GM23338 (cell line): ENCODE measurements around the gene RAD51B. TPM values are rescaled to one million over a fixed set of nuclear protein-coding genes. Genes with fewer than 3 reads are reported as not detected.

ENCODE experiments used
- CTCF ChIP-seq, 2 experiments: fragments of 200-600 bp in 1 of 2; sonication (generic) in 1 of 2; conservative IDR thresholded peaks; 2 replicates each; pipeline versions ENCODE4 v1.5.1 to v1.6.1; 2016 to 2017; ENCODE audit warnings: antibody characterized with exemption in 2 of 2, low read depth in 2 of 2, mild to moderate bottlenecking in 2 of 2, moderate library complexity in 1 of 2
- EZH2 ChIP-seq: fragments of 200-600 bp; sonication (generic); IDR thresholded peaks from one replicate; pipeline ENCODE4 v1.8.0; 2017; ENCODE audit warnings: antibody characterized with exemption, mild to moderate bottlenecking, low read depth; ENCODE audit not compliant: unreplicated experiment
- EZH2phosphoT487 ChIP-seq: fragments of 200-600 bp; sonication (generic); IDR thresholded peaks from one replicate; pipeline ENCODE4 v1.8.1; 2018; ENCODE audit warnings: antibody characterized with exemption; ENCODE audit not compliant: unreplicated experiment
- NANOG ChIP-seq: IDR thresholded peaks from 2 replicates; pipeline ENCODE4 v1.6.1; 2016; ENCODE audit warnings: antibody characterized with exemption, borderline replicate concordance
- POLR2AphosphoS5 ChIP-seq: IDR thresholded peaks from 2 replicates; pipeline ENCODE4 v1.6.1; 2016; ENCODE audit warnings: antibody characterized with exemption, low read depth
- REST ChIP-seq: IDR thresholded peaks from one replicate; pipeline ENCODE4 v1.6.1; 2018; ENCODE audit warnings: antibody characterized with exemption; ENCODE audit not compliant: unreplicated experiment
- STAT1 ChIP-seq: IDR thresholded peaks from one replicate; pipeline ENCODE4 v1.6.1; 2016; ENCODE audit warnings: antibody characterized with exemption; ENCODE audit not compliant: unreplicated experiment
- ZNF462 ChIP-seq: fragments of 250-450 bp; sonication (Bioruptor Pico); IDR thresholded peaks from 2 replicates; pipeline ENCODE4 v1.5.0; 2020; ENCODE audit warnings: mild to moderate bottlenecking, moderate library complexity
- polyA plus RNA-seq: library from polyadenylated mRNA; unstranded; fragments of >200 nt; fragmentation: Nextera tagmentation; extraction: Ambion mirVana; gene quantifications from 2 replicates; pipeline ENCODE4 v1.2.1, GENCODE V29; 2016
- total RNA-seq: library from RNA; depleted of rRNA; stranded (reverse); fragments of >200 nt; shearing (Covaris generic); gene quantifications from 2 replicates; pipeline ENCODE4 v1.2.3, GENCODE V29; 2014

The RAD51B gene
- total and polyA plus RNA-seq, 2 experiments from 2014 or later = 15.7 to 29.1 TPM

GRCh38 chr14:68239988-68240771, 420.6 kb downstream of the RAD51B start (continued):
- TF ChIP-seq ZNF462 (CRISPR knock-in tag) (no peak), EZH2phosphoT487 (no peak), STAT1 (no peak), POLR2AphosphoS5 (no peak), REST (no peak), CTCF (conservative IDR thresholded peaks at IDR 0.05; ENCODE audit: low read depth in 2 of 2) (no peak), EZH2 (no peak), NANOG (no peak)
